Adrenal gland (tissue), 5 donors: ENCODE results near the gene KRT80.

ENCODE experiments used
- CTCF ChIP-seq, 6 experiments: fragments of 450-650 bp in 4 of 6; fragments of 200-600 bp in 2 of 6; sonication (generic) in 1 of 6; IDR thresholded peaks; 1 replicate in 5 of 6; 2 replicates in 1 of 6; pipeline versions ENCODE4 v1.5.1 to v1.8.0; 2016 to 2021; ENCODE audit warnings: antibody characterized with exemption in 6 of 6, mild to moderate bottlenecking in 2 of 6, moderate library complexity in 1 of 6
- POLR2A ChIP-seq, 2 donors: fragments of 450-650 bp; IDR thresholded peaks; one replicate each; pipeline ENCODE4 v1.6.1; 2017; ENCODE audit warnings: antibody characterized with exemption in 2 of 2, mild to moderate bottlenecking in 2 of 2, moderate library complexity in 1 of 2
- donor health status: DM: no; HTN: no; CAD: no.

- TF ChIP-seq CTCF (IDR thresholded peaks at IDR 0.05) (no peak), POLR2A (IDR thresholded peaks at IDR 0.05) (no peak)
These were observed 50.5 kb downstream of the KRT80 start for GRCh38 chr12:52141306-52141705.
